HCT116 (cell line): ENCODE measurements around the gene HOXB3. TPM values are rescaled to one million over a fixed set of nuclear protein-coding genes. Genes with fewer than 3 reads are reported as not detected.
A peak's percentile ranks its signal among the peaks of the same experiment; 100 is the strongest.

Experiments
- ATAC-seq: fragments of 200-7000 bp; cut with Tn5 transposase; 2 replicates; pipeline ENCODE4 v1.9.1; 2020; ENCODE audit warnings: mild to moderate bottlenecking, moderate library complexity
- BruUV-seq: library from RNA; stranded (reverse); fragments of 400-500 nt; replicated peaks from 2 replicates; lab custom pipeline; 2021; lab: Mats Ljungman, UMichigan
- CTCF ChIA-PET: fragments of 300-600 bp; sonication (Branson Sonifier 250); formaldehyde crosslinking; loops from one replicate; lab custom pipeline; 2021; ENCODE audit warnings: antibody characterized with exemption; lab: Charles Lee
- POLR2A ChIA-PET: fragments of 300-600, 350-600 bp; sonication (Branson Sonifier 250); formaldehyde crosslinking; loops from one replicate; lab custom pipeline; 2021; ENCODE audit warnings: antibody characterized with exemption; lab: Charles Lee
- RAD21 ChIA-PET, 2 experiments: fragments of 300-600 bp; sonication (Branson Sonifier 250); formaldehyde crosslinking; loops; one replicate each; lab custom pipeline; 2023; ENCODE audit warnings: low total read pairs in 2 of 2; ENCODE audit not compliant: uncharacterized antibody in 2 of 2, unreplicated experiment in 2 of 2, low non-redundant PET in 1 of 2; lab: Charles Lee
- DNase-seq: peaks from one replicate; pipeline ENCODE4 v3.0.0-alpha.2; 2010; ENCODE audit warnings: low read depth, low spot score
- H2AFZ ChIP-seq: fragments of 200-600 bp; shearing (Covaris generic), sonication (generic); 2 replicates; pipeline ENCODE4 v1.6.1; 2017; ENCODE audit warnings: low read depth, mixed run types, mixed read lengths, antibody characterized with exemption, low read length; ENCODE audit not compliant: poor library complexity, severe bottlenecking
- H3K27ac ChIP-seq: 2 replicates; pipeline ENCODE4 v1.5.1; 2012; ENCODE audit warnings: low read depth, low read length
- H3K27me3 ChIP-seq: fragments of 200-600 bp; sonication (generic); 2 replicates; pipeline ENCODE4 v1.6.1; 2016; ENCODE audit warnings: mixed run types, low read length, mixed read lengths; ENCODE audit not compliant: insufficient read depth
- H3K36me3 ChIP-seq, 2 experiments: fragments of 200-500 bp in 1 of 2; fragments of 200-600 bp in 1 of 2; sonication (Bioruptor generic) in 1 of 2; sonication (generic) in 1 of 2; 2 replicates each; pipeline versions ENCODE4 v1.5.1 to v1.6.1; 2014 to 2016; ENCODE audit warnings: low read length in 2 of 2, inconsistent platforms in 1 of 2, mixed read lengths in 1 of 2, mixed run types in 1 of 2; ENCODE audit not compliant: insufficient read depth in 2 of 2, control insufficient read depth in 1 of 2
- H3K4me1 ChIP-seq, 2 experiments: fragments of 200-600 bp in 1 of 2; sonication (generic) in 1 of 2; 2 replicates each; pipeline versions ENCODE4 v1.5.1 to v1.6.1; 2012 to 2017; ENCODE audit warnings: low read length in 2 of 2, inconsistent platforms in 1 of 2, mild to moderate bottlenecking in 1 of 2, mixed read lengths in 1 of 2, mixed run types in 1 of 2, moderate library complexity in 1 of 2; ENCODE audit not compliant: insufficient read depth in 2 of 2, control insufficient read depth in 1 of 2
- H3K4me2 ChIP-seq: fragments of 200-600 bp; sonication (generic); 2 replicates; pipeline ENCODE4 v1.6.1; 2017; ENCODE audit warnings: mixed run types, low read length, mixed read lengths
- H3K4me3 ChIP-seq, 2 experiments: fragments of 200-600 bp in 1 of 2; sonication (generic) in 1 of 2; replicated peaks in 1 of 2; 2 replicates each; pipeline ENCODE4 v1.5.1; 2011 to 2016; ENCODE audit warnings: low read length in 2 of 2, control low read depth in 1 of 2, low read depth in 1 of 2, mild to moderate bottlenecking in 1 of 2, mixed read lengths in 1 of 2, mixed run types in 1 of 2
- H3K79me2 ChIP-seq: fragments of 200-600 bp; sonication (generic); 2 replicates; pipeline ENCODE4 v1.6.1; 2017; ENCODE audit warnings: mild to moderate bottlenecking, mixed run types, low read length, moderate library complexity, mixed read lengths; ENCODE audit not compliant: insufficient read depth
- H3K9ac ChIP-seq: fragments of 200-600 bp; sonication (generic); 2 replicates; pipeline ENCODE4 v1.6.1; 2016; ENCODE audit warnings: low read length, mixed read lengths
- H3K9me2 ChIP-seq: fragments of 200-600 bp; sonication (generic), shearing (Covaris generic); 2 replicates; pipeline ENCODE4 v1.6.1; 2017; ENCODE audit warnings: mixed run types, mild to moderate bottlenecking, moderate library complexity; ENCODE audit not compliant: insufficient read depth
- H3K9me3 ChIP-seq, 2 experiments: fragments of 200-500 bp in 1 of 2; fragments of 200-600 bp in 1 of 2; sonication (Bioruptor generic) in 1 of 2; sonication (generic) in 1 of 2; 2 replicates each; pipeline ENCODE4 v1.6.1; 2014 to 2017; ENCODE audit warnings: low read length in 2 of 2, mixed read lengths in 2 of 2, inconsistent platforms in 1 of 2, low read depth in 1 of 2, mild to moderate bottlenecking in 1 of 2, mixed run types in 1 of 2, moderate library complexity in 1 of 2; ENCODE audit not compliant: control insufficient read depth in 1 of 2, insufficient read depth in 1 of 2
- H4K20me1 ChIP-seq: fragments of 200-600 bp; sonication (generic), shearing (Covaris generic); 2 replicates; pipeline ENCODE4 v1.6.1; 2017; ENCODE audit warnings: mixed run types, mild to moderate bottlenecking, moderate library complexity; ENCODE audit not compliant: insufficient read depth
- CEBPB ChIP-seq: IDR thresholded peaks from 2 replicates; pipeline ENCODE4 v1.6.1; 2012; ENCODE audit warnings: low read depth
- ELF1 ChIP-seq: IDR thresholded peaks from 2 replicates; pipeline ENCODE4 v1.6.1; 2012; ENCODE audit warnings: low read depth, borderline replicate concordance
- EZH2 ChIP-seq: fragments of 200-600 bp; sonication (generic); IDR thresholded peaks from 2 replicates; pipeline ENCODE4 v1.6.1; 2017; ENCODE audit warnings: antibody characterized with exemption, mixed run types
- EZH2phosphoT487 ChIP-seq: fragments of 200-600 bp; IDR thresholded peaks from 2 replicates; pipeline ENCODE4 v1.6.1; 2018; ENCODE audit warnings: antibody characterized with exemption, borderline replicate concordance
- JUND ChIP-seq: IDR thresholded peaks from 2 replicates; pipeline ENCODE4 v1.6.1; 2012
- POLR2AphosphoS5 ChIP-seq: IDR thresholded peaks from 2 replicates; pipeline ENCODE4 v1.6.1; 2011; ENCODE audit warnings: mild to moderate bottlenecking, low read depth, low read length, moderate library complexity
- SIN3A ChIP-seq: IDR thresholded peaks from 2 replicates; pipeline ENCODE4 v1.6.1; 2012; ENCODE audit warnings: low read depth
- SP1 ChIP-seq: IDR thresholded peaks from 2 replicates; pipeline ENCODE4 v1.6.1; 2012; ENCODE audit warnings: low read depth
- TCF7L2 ChIP-seq: IDR thresholded peaks from 2 replicates; pipeline ENCODE4 v1.7.0; 2011; ENCODE audit warnings: borderline replicate concordance, inconsistent platforms; ENCODE audit not compliant: insufficient read depth, insufficient read length; ENCODE audit errors: extremely low read depth
- YY1 ChIP-seq: IDR thresholded peaks from 2 replicates; pipeline ENCODE4 v1.6.1; 2011; ENCODE audit warnings: low read length, low read depth, moderate library complexity, mild to moderate bottlenecking; ENCODE audit not compliant: insufficient replicate concordance; ENCODE audit errors: extremely low read depth
- ZBTB33 ChIP-seq: IDR thresholded peaks from 2 replicates; pipeline ENCODE4 v1.6.1; 2011; ENCODE audit warnings: mild to moderate bottlenecking, low read length, moderate library complexity; ENCODE audit not compliant: insufficient replicate concordance; ENCODE audit errors: extremely low read depth
- ZNF274 ChIP-seq: fragments of 200-500 bp; sonication (Bioruptor generic); IDR thresholded peaks from 2 replicates; pipeline ENCODE4 v1.6.1; 2014; ENCODE audit warnings: mild to moderate bottlenecking, low read depth, low read length, inconsistent platforms
- intact Hi-C: fragments of 100-400 bp; cut with micrococcal nuclease; formaldehyde crosslinking; loops from 2 replicates; pipeline ENCODE4 v1.10.0; 2022
- total RNA-seq: library from RNA; stranded (reverse); gene quantifications from one replicate; pipeline ENCODE4 v1.2.1, GENCODE V29; 2021; ENCODE audit not compliant: unreplicated experiment

HOXB3 gene
- total RNA-seq, 1 experiment from 2014 or later = 19.8 TPM

GRCh38 chr17:48544349-48545021 lies 45.6 kb downstream of the HOXB3 start:
- no peak for TF ChIP-seq EZH2
- TF ChIP-seq ELF1 = no peak
- no peak overlapping the region for H2AFZ ChIP-seq
- no peak overlapping the region for H3K9ac ChIP-seq
- no peaks in the 10 kb centered on the region for H3K27me3 ChIP-seq
- no peak for DNase-seq
- no peak for ATAC-seq
- H3K4me2 ChIP-seq = peak overlapping the region; percentile 69
- peaks cover 0 to 10% of the 10 kb centered on the region in 2 experiments; a peak in 2 of 4 replicates for H3K4me1 ChIP-seq
- BruUV-seq = no TSS peak
- H3K9me2 ChIP-seq = no peaks in the 10 kb centered on the region
- intact Hi-C loops = no loop called here
- RAD21 ChIA-PET = no interaction called here
- H3K4me3 ChIP-seq = peak overlapping the region in 1 of 2 experiments; percentile 59; a peak in 1 of 4 replicates
- H3K36me3 ChIP-seq = no peaks in the 10 kb centered on the region; a peak in 1 of 4 replicates
- no peaks in the 10 kb centered on the region for H3K79me2 ChIP-seq
- H3K9me3 ChIP-seq = no peaks in the 10 kb centered on the region
- POLR2A ChIA-PET = no interaction called here
- H3K27ac ChIP-seq = no peak overlapping the region
- no peaks in the 10 kb centered on the region for H4K20me1 ChIP-seq
- CTCF ChIA-PET = no interaction called here

- peaks cover 0 to 10% of the 10 kb centered on the region in 2 experiments; a peak in 2 of 4 replicates for H3K4me1 ChIP-seq
- no peak overlapping the region for H3K27ac ChIP-seq
- DNase-seq (no peak), ATAC-seq (peak; percentile 49)
- no peaks in the 10 kb centered on the region for H4K20me1 ChIP-seq
- intact Hi-C loops = no loop called here
- ChIA-PET RAD21 (no interaction called here), POLR2A (no interaction called here), CTCF (no interaction called here)
- H3K9me2 ChIP-seq = no peaks in the 10 kb centered on the region
- TF ChIP-seq ZBTB33 (no peak), YY1 (no peak), ZNF274 (no peak), JUND (no peak), CEBPB (no peak), TCF7L2 (no peak), EZH2phosphoT487 (no peak), POLR2AphosphoS5 (no peak), SP1 (no peak), SIN3A (no peak)
- no peaks in the 10 kb centered on the region for H3K79me2 ChIP-seq
- BruUV-seq = no TSS peak
- H2AFZ ChIP-seq = no peak overlapping the region
- H3K4me2 ChIP-seq = peak overlapping the region; percentile 69
- no peaks in the 10 kb centered on the region for H3K27me3 ChIP-seq
- peak overlapping the region; percentile 49 to 59 for H3K4me3 ChIP-seq
- peak overlapping the region; percentile 63 for H3K9ac ChIP-seq
- H3K36me3 ChIP-seq = no peaks in the 10 kb centered on the region
- H3K9me3 ChIP-seq = no peaks in the 10 kb centered on the region
These were observed 46.1 kb downstream of the HOXB3 start for GRCh38 chr17:48543854-48544348.
